GM18861 (cell line): Measurements from ENCODE around the gene CCDC188.
"Not testable (repeated sequence)": the region's sequence is repeated elsewhere in the genome, so short reads cannot be mapped to it uniquely, and the experiment has no call there.

Experiments
- ATAC-seq: cut with Tn5 transposase; IDR thresholded peaks from one replicate; pipeline ENCODE4 v1.9.1; 2021; ENCODE audit not compliant: unreplicated experiment

Gene CCDC188

GRCh38 chr22:20171288-20172140 is 20.7 kb upstream of the CCDC188 start:
- no peak for ATAC-seq

- no peak for ATAC-seq
Measured at GRCh38 chr22:20170170-20170569, 19.3 kb upstream of the CCDC188 start.

GRCh38 chr22:20169253-20169822 is 18.5 kb upstream of the CCDC188 start:
- ATAC-seq = no peak

GRCh38 chr22:20167643-20168322 is 16.9 kb upstream of the CCDC188 start:
- ATAC-seq = no peak

GRCh38 chr22:20166703-20167102 is 15.8 kb upstream of the CCDC188 start:
- no peak for ATAC-seq

GRCh38 chr22:20165913-20166312 is 15.1 kb upstream of the CCDC188 start:
- ATAC-seq = no peak

GRCh38 chr22:20165421-20165820 is 14.6 kb upstream of the CCDC188 start:
- no peak for ATAC-seq

GRCh38 chr22:20164863-20165262 is 14.0 kb upstream of the CCDC188 start:
- no peak for ATAC-seq

GRCh38 chr22:20160041-20160440 is 9.2 kb upstream of the CCDC188 start:
- no peak for ATAC-seq

GRCh38 chr22:20159531-20159930 is 8.7 kb upstream of the CCDC188 start:
- not testable (repeated sequence) for ATAC-seq

- no peak for ATAC-seq
Measured at GRCh38 chr22:20159076-20159475, 8.2 kb upstream of the CCDC188 start.

- ATAC-seq = no peak
Measured at GRCh38 chr22:20158391-20159036, 7.7 kb upstream of the CCDC188 start.

GRCh38 chr22:20157430-20158183 is 6.8 kb upstream of the CCDC188 start:
- no peak for ATAC-seq

- no peak for ATAC-seq
Measured at GRCh38 chr22:20156611-20157429, 6.0 kb upstream of the CCDC188 start.

GRCh38 chr22:20156042-20156389 is 5.2 kb upstream of the CCDC188 start:
- ATAC-seq = no peak

GRCh38 chr22:20155330-20156041 is 4.6 kb upstream of the CCDC188 start:
- ATAC-seq = no peak

- ATAC-seq = no peak
Measured at GRCh38 chr22:20154602-20155187, 3.8 kb upstream of the CCDC188 start.

GRCh38 chr22:20153945-20154344 is 3.1 kb upstream of the CCDC188 start:
- no peak for ATAC-seq

- ATAC-seq = no peak
Measured at GRCh38 chr22:20152464-20152890, 1.6 kb upstream of the CCDC188 start.
